NCI-H1930 (cell line): ENCODE data around the gene FCHSD2.

Source experiments
- DNase-seq, 2 experiments: peaks; one replicate each; lab custom pipeline; 2025; lab: John Stamatoyannopoulos, UW

The FCHSD2 gene

DNA sequence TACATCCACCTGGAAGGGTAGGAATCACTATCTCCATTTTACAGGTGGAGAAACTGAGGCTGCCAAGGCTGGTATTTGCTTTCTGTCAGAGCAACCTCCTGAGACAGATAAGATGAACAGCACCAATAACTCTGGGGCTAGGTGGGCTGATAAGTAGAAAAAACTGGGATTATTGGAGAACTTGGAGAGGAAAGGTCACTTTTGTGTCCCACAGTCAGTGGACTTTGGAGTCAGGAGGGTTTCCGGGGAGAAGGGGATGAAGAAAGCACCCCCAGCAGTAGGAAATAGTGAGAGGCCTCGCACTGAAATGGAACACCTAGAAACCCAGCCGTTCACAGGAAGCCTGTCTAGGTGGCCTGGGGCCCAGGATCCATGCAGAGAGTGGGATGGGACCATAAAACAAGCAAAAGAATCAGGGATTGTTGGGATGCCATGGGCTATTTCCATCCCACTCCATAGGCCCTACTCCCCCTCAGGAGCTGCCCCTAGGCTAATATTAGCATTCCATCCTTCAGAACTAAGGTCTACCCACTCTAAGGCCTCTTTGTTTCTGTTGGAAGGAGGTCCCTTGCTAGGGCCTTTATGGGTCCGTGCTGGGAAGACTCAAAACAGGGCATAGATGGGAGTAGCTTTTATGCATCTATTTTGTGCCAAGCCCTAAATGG is 31.0 kb upstream of the FCHSD2 start:
- DNase-seq, result no peak

DNA sequence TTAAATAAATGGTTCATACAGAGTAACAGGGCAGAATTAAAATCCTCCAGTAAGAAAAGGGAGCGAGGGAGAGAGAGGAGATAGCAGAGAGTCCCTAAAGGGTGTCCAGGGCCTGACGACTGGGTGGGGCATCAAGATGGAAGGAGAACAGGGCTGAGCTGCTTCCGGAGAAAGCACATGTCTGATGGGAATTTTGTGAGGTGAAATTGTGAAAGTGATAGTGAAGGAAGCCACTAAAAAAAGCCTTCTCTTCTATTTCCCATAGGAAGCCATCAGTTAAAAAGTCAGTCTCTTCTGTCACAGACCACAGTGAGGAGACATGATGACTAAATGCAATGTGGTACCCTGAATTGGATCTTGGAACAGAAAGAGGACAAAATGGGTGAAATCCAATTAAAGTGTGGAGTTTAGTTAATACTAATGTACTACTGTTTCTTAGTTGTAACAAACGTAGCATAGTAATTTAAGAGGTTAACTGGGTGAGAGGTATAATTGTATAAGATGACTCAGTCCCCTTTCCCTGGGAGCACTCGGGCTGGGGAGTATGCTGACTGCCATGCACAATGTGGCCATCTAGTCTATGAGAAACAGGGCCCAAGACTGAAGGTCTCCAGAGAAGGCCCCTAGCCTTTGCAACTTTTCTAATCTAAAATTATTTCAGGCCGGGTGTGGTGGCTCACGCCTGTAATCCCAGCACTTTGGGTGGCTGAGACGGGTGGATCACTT is 29.5 kb upstream of the FCHSD2 start:
- DNase-seq, result no peak

DNA sequence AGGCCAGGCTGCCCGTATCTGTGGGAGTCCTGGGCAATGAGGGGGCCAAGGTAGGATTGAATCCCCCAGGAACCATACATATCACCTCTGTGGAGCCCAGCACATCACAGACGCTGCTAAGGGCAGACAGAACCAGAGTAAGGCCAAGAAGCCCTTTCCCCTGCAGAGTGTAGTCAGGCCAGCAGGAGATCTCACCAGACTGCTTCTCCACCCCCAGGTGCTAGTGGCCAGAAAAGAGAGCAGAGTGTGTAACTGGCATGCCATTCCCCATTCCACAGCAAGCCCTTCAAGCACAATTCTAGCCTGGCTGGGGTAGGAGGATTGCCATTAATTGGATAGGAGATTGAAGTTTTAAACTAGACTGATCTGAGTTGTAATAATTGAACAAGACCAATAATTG is 28.0 kb upstream of the FCHSD2 start:
- DNase-seq, result no peak

DNA sequence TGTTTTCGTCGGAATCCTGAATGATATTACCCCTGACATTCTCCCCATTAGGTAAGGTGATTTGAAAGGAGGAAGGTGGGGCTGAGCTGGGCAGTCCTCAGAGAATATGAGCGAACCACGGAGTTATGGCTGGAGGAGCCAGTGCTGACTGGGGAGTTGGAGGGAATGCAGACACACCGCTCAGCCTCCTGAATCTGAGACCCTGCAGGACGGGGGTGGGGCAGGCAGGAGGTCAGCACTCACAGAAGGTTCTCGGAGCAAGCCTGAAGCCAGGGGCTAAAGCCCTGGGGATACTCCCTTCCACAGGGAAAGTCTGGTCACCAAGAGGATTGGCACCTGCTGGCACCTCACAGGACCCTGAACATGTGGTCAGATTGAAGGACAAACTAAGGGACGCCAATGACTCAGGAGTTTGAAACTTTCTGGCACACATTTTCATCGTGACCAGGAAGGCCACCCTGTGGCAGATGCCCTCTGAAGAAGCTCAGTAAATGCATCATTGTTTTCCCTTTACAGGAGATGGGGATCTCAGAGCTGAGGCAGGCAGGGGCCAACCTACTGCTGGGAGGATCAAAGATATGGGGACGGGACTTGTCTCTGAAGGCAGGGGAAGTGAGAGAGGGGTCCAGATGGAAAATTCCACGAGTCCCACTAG is 26.9 kb upstream of the FCHSD2 start:
- no peak for DNase-seq

DNA sequence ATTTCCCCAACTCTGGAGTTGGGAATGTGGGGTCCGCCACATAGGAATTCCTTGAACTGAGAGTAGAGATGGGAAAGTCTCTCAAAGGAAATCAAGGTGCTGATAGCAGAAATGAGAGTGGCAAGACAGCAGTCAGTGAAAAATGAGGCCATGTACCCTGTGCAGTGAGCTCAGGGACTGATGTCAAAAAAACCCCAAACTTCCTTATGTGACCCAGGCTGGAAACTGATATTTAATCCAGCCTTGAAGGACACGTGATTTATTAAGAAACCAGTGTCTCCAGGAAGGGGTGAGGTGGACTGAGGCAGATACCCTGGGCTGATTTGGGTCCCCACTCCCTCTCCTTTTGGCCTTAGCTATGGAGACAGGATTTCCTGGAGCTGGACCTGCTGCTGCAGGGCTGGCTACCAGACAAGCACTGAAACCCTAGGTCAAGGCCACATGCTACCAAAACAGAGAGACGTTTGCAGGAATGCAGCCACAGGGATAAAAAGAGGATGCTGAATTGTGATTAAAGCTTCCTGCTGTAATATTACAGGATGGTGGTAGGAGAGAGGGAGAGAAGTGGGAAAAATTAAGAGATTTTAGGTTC is 25.3 kb upstream of the FCHSD2 start:
- no peak for DNase-seq

DNA sequence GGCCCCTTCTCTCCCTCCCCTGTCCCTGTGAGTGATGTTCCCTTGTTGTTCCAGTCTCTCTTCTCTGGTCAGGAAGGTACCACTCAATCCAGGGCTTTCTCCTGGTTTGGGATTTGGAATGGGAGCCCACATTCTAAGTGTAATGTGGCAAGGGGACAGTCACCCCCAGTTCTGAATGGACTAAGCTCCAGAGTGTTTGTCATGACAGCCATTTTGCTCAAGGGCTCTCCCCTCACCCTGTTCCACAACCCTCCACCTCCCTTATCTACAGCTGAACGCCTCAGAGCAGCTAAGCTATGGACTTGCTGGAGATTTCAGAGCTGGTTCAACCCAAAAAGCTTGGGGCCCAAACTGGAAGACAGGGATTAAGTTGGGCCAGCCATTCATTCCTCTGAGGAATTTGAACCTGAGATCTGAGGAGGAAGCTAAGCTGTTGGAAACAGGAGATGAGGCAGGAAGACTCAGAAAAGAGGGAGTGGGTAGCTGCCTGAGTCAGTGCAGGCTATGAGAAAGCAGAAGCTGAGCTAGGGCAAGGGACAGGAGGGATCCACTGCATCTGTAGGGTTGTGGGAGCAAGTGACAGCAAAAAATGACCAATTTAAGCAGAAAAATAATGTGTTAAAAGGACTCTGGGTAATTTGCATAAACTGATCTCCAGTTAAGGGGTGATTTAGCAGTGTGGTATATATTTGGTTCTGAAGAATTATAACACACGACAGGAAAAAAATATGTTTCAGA is 22.9 kb upstream of the FCHSD2 start:
- no peak for DNase-seq

DNA sequence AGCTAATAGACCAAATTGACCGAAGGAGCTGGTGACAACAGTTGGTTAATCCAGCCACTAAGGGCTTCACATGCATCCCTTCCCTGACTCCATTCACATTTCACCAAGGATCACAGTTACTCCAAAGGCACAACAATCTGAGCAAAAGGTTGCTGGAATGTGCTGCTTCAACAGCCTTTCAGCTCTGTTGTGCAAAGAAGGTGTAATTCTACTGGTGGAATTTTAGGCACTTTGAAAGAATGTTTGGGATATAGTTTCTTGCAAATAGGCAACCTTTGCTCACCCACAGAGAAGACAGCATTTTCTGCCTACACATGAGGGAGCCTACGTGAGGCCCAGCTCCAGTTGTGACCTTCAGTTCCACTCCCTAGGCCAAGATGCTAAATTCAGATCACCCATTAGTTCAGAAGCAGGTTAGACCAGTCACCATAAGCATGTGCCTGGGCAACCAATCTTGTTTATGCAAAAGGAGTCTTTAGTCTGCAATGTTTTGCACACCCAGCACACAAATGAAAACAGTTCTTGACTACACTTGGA is 21.6 kb upstream of the FCHSD2 start:
- no peak for DNase-seq

DNA sequence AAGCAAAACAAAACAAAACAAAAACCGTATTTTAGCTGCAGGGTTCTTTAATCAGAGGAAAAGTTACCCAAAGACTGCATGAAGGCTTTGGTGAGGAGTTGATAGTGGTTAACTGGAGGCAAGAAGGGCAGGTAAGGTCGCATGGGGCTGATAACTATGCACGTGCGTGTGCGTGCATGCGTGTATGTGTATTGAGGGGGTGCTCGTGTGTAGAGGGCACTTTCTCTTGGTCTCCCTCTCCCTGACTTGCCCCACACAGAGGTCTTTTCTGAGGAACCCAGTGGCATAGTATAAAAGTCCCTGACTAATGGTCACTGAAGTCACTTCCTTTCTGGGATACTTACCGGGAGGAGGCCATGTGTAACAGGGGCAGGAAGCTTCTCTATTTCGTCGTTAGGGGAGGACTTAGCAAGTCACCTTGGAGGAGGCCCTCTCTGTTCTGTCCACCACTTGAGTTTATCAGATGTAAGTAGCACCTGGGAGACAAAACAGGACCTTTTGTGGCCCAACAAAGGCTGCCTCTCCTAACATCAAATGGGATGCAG is 20.1 kb upstream of the FCHSD2 start:
- DNase-seq, result no peak

DNA sequence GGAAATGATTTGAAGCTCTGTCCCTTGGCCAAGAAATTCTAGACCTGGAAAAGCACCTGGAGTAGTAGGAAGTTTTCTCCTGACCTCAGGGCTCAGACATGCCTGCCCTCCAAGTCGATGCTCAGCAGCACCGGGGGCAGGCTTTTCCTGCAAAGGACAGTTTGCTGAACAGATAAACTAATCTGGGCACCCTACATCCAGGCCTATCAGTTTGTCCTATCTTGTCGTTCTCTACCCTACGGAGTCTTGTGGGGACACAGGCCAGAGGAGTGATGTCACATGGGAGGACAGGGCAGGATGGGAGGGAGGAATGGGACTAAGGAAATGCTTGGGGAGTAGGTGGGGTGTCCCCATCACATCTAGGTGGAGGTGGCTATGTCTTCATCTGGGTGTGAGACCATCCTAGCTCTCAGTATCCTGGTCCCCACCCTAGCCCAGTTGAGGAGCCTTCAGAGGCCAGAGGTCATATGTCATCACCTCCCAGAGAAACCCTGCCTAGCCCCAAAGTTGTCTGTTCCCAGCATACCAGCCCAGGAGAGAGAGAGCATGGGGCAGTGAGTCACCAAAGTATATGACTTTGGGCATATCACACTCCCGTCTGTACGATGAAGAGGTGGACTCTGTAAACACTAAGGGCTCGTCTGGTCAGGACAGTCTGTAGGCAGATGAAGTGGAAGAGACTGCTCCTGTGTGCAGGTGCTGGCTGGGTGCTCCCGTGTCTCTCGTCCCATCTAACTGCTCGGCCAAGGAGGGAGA is 18.1 kb upstream of the FCHSD2 start:
- DNase-seq, result no peak

DNA sequence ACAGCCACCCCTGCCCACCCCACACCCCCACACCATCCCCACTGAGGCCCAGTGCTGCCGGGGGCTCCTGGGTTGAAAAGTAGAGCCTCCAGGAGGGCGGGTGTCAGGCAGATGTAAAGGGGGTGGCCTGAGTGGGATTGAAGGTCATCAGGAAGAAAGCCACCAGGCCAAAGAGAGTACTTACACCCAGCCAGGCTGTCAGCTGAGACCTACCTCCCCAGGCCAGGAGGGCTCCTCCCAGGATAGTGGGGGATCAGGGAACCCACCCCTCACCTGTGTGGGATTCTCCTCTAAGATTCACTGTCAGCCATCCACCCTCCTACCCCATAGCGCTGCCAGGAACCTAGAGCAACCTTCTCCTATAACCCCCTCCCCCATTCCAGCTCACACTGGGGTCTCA is 17.2 kb upstream of the FCHSD2 start:
- no peak for DNase-seq

DNA sequence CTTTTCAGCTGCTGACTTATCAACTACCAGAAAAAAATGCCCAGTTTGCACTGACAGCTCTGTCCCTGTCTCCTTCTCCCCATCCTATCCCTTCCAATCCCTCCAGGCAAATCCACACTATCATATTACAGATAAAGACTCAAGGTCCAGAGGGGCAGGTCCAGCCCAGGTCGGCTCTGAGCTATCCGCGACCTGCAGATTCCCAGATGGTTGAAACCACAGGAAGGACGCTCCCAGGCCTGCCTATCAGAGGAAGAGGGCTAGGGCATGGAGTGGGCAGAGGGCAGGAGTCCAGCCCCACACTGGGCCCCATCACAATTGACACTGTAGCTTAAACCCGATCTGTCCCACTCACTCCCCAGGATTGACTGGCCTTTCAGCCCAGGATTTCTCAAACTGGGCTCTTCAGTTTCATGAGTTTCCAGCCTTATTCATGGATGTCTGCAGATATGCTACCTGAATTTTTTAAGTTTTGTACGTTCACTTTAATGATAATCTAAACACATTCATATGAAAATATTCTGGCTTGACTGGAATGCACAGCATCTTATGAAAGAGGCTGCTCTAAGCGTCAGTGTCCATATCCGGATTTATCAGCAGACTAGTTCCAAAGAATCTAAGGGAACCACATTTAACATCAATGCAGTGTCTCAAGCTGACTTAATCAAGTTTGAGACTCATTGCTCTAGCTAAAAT is 16.4 kb upstream of the FCHSD2 start:
- no peak for DNase-seq

DNA sequence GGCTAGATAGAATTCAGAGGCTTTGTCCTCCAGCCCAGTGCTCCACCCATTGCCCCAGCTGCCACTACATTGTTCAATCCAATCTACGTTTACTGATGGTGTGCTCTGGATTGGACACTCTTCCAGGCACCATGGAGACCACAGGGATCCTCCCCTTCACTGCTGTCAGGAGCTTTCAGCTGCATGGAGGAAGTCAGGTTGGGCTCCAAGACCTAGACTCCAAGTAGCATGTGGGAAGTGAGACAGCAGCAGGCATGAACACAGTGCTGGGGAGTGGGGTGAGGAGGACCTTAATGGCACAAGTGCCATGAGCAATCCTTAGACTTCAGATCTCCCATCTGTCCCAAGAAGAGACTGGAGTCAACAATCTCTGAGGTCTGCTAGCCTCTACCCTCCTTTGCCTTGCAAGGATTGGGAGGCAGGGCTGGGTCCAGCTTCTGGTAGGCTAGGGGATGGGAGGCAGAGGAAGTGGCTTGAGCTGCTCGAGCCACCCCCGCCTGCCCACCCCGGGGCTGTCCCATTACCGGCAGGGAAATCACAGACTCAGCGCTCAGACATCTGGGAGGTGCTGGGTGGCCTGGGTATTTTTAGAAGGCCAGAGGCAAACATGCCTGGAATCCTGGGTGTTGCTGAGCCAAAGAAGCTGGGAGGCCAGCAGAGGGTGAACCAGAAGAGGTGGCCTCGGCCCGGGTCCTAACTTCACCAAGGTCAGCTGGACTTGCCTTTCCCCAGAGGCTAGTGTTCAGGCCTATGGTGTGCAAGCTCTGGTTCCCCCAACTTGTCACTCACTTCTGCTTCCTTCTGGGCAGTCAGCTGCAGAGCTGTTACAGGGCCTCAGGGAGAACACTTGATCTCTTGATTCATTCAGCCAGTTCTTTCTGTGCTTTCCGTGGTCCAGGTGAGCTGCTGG is 15.2 kb upstream of the FCHSD2 start:
- DNase-seq, result no peak

DNA sequence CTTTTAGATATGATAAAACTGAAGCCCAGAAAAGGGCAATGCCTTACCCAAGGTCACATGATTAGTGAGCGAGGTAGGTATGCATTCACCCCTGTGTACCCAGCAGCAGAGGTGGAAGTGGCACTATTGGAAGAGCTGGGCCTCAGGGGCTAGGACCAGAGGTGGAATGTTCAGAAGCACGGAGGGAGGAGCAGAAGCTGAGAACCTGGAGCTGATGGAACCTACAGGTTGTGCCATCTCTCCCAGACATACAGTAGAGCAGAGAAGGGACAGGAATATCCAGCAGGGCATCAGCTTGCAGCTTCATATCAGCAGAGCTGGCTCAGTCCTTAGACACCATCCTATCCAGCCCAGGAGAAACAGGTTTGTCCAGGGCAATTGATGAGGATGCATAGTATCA is 14.6 kb upstream of the FCHSD2 start:
- no peak for DNase-seq

DNA sequence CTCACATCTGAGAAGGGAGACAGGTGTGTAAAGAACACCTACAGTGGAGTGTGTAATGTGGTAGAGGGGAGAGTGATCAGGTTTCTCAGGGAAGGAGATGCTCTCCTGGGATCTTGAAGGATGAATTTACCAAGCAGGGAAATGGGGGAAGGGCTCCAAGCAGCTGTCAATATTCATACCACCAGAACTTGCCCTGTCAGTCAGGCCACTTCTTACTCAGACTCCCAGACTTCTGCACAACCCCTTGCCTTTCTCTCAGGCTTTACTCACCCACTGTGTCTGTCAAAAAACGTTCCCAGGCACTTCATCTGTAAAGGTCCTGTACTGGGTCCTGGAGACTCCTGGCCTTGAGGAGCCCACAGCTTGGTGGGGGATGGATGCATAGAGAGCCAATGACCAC is 14.0 kb upstream of the FCHSD2 start:
- DNase-seq, result no peak

DNA sequence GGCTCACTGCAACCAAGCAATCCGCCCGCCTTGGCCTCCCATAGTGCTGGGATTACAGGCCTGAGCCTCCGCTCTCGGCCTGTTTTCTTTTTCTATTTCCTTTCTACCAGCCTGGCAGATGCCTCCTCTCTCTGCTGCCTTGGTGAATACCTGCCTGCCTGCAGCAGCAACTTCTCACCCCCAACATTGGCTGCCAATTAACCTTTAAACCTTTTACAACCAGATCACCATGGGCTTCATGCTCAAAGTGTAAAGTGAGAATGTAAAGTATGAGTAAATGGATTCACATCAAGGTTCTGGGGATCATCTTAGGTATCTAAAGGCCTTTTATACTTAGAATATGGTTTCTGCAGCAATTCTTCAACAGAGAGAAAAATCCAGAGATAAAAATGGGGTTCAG is 13.0 kb upstream of the FCHSD2 start:
- no peak for DNase-seq

DNA sequence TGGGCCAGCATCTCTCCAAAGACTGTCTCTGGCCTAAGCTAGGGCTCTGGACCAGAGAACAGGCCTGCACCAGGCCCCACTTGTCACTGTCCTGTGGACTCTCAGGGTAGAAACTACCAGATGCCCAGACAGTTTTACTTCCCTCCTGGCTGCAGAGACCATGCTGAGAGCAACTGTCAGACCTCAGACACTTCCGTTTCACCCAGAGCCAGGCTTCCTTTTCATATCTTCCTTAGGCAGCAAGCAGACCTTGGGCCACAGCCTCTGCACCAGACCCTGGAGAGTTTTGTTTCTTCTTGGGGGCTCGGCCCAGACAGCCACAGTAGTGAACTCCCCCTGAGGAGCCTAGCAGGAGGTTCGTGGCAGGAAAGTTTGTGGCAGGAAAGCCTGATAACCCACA is 12.1 kb upstream of the FCHSD2 start:
- DNase-seq, result no peak

DNA sequence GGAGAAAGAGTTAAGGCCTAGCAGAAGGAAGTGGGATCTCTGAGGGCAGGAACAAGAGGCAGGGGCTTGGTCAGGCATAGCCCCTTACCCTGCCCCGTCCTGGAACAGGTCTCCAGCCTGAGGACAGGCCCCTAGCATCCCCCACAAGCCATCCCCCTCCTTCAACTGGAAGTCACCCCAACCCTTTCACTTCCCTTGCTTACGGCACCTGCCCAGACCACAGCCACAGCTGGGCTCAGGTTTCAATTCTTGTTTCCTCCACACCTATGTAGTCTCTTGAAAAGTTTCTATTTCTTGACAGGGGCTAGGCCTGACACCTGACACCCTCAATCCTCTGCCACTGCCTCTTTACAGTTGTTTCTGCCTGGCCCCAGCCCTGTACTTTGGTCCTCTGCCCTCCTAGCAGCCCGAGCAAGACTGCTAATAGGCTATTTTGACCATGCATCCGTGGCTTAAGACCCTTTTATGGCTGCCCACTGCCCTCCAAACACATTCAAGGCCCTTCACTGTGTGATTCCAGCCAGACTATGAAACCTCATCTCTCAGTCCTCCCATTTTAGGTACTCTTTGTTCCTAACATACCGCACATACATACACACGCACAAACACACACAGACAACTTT is 10.9 kb upstream of the FCHSD2 start:
- no peak for DNase-seq

DNA sequence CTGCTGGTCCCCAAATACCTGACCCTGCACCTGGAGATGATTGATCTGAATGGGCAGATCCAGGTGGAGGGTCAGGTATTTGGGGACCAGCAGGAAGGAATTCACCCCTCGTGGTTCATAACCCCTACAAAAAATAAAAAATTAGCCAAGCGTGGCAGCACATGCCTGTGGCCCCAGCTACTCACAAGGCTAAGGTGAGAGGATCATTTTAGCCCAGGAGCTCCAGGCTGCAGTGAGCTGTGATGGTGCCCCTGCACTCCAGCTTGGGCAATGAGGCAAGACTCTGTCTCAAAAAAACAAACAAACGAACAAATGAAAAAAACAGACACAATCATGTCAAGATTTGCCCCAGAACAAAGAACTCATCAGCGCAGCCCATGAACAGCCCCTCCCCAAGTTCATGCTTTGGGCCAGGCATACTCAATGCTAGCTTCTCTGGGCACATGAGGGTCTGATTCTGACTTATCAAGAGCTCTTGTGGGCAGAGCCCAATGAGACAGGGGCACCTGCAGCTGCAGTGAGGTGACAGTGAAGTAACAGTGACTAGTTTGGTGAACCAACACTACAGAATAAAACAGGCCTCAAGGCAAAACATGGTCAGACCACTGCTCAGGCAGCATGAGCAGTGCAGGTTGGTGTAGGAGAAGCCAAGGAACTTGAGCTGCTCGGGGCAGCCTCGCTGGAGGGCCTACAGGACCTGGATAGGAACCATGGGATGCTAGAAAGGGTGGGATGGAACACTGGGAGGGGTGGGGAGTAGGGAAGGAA is 10.2 kb upstream of the FCHSD2 start:
- DNase-seq, result no peak
